SK-N-SH (cell line): ENCODE results near the gene LSM4. TPM values are rescaled to one million over a fixed set of nuclear protein-coding genes. Genes with fewer than 3 reads are reported as not detected.

Experiments
- CTCF ChIA-PET: fragments of 300-600, 350-600 bp; formaldehyde crosslinking; extraction: SDS; loops from one replicate; lab custom pipeline; 2021; lab: Yijun Ruan, JAX
- POLR2A ChIA-PET: fragments of 350-600 bp; sonication (Branson Sonifier 250); formaldehyde crosslinking; extraction: SDS; loops from one replicate; lab custom pipeline; 2020; ENCODE audit warnings: antibody characterized with exemption, inconsistent platforms; lab: Yijun Ruan, JAX
- DNase-seq: peaks from one replicate; pipeline ENCODE4 v3.0.0; 2012
- H2AFZ ChIP-seq: fragments of 200-600 bp; sonication (generic); 2 replicates; pipeline ENCODE4 v1.8.1; 2016; ENCODE audit warnings: antibody characterized with exemption, mild to moderate bottlenecking, low read depth
- H3F3A ChIP-seq: fragments of 200-600 bp; sonication (generic); replicated peaks from 2 replicates; pipeline ENCODE3; 2016; ENCODE audit warnings: antibody characterized with exemption, mild to moderate bottlenecking; ENCODE audit not compliant: insufficient read depth
- H3K27ac ChIP-seq, 2 experiments: fragments of 200-500 bp in 1 of 2; fragments of 200-600 bp in 1 of 2; sonication (Bioruptor generic) in 1 of 2; sonication (generic), shearing (Covaris generic) in 1 of 2; 2 replicates each; pipeline versions ENCODE4 v1.5.1 to v1.6.1; 2014 to 2016; ENCODE audit warnings: low read depth in 2 of 2, inconsistent platforms in 1 of 2, low read length in 1 of 2, mild to moderate bottlenecking in 1 of 2, mixed read lengths in 1 of 2
- H3K27me3 ChIP-seq: fragments of 200-600 bp; sonication (generic), shearing (Covaris generic); 2 replicates; pipeline ENCODE4 v1.6.1; 2016; ENCODE audit warnings: mixed run types; ENCODE audit not compliant: insufficient read depth
- H3K36me3 ChIP-seq, 2 experiments: fragments of 200-500 bp in 1 of 2; fragments of 200-600 bp in 1 of 2; sonication (Bioruptor generic) in 1 of 2; sonication (generic) in 1 of 2; replicated peaks in 1 of 2; 2 replicates each; pipeline versions ENCODE3 to v1.5.1; 2014 to 2016; ENCODE audit warnings: low read length in 1 of 2, mild to moderate bottlenecking in 1 of 2; ENCODE audit not compliant: insufficient read depth in 2 of 2, control insufficient read depth in 1 of 2
- H3K4me1 ChIP-seq, 2 experiments: fragments of 200-500 bp in 1 of 2; fragments of 200-600 bp in 1 of 2; sonication (Bioruptor generic) in 1 of 2; sonication (generic), shearing (Covaris generic) in 1 of 2; 2 replicates each; pipeline versions ENCODE4 v1.5.1 to v1.6.1; 2014 to 2016; ENCODE audit warnings: low read depth in 1 of 2, low read length in 1 of 2, mixed run types in 1 of 2; ENCODE audit not compliant: insufficient read depth in 2 of 2, control insufficient read depth in 1 of 2
- H3K4me2 ChIP-seq: fragments of 200-600 bp; sonication (generic), shearing (Covaris generic); 2 replicates; pipeline ENCODE4 v1.6.1; 2017; ENCODE audit warnings: mixed run types
- H3K4me3 ChIP-seq, 2 experiments: fragments of 200-500 bp in 1 of 2; fragments of 200-600 bp in 1 of 2; sonication (Bioruptor generic) in 1 of 2; sonication (generic), shearing (Covaris generic) in 1 of 2; 2 replicates each; pipeline versions ENCODE4 v1.5.1 to v1.8.1; 2014 to 2016; ENCODE audit warnings: low read depth in 2 of 2, inconsistent platforms in 1 of 2, low read length in 1 of 2, mild to moderate bottlenecking in 1 of 2, mixed read lengths in 1 of 2, moderate library complexity in 1 of 2
- H3K79me2 ChIP-seq: fragments of 200-600 bp; sonication (generic); 2 replicates; pipeline ENCODE4 v1.8.1; 2017; ENCODE audit warnings: mild to moderate bottlenecking; ENCODE audit not compliant: insufficient read depth
- H3K9ac ChIP-seq: fragments of 200-600 bp; sonication (generic); 2 replicates; pipeline ENCODE4 v1.6.1; 2017; ENCODE audit warnings: mixed run types
- H3K9me2 ChIP-seq: fragments of 200-600 bp; sonication (generic); 2 replicates; pipeline ENCODE4 v1.6.1; 2017; ENCODE audit warnings: mixed run types
- H3K9me3 ChIP-seq: fragments of 200-600 bp; sonication (generic); 2 replicates; pipeline ENCODE4 v1.6.1; 2017; ENCODE audit warnings: mixed run types, mild to moderate bottlenecking, moderate library complexity
- H4K20me1 ChIP-seq: fragments of 200-600 bp; sonication (generic); 2 replicates; pipeline ENCODE4 v1.6.1; 2017; ENCODE audit warnings: mild to moderate bottlenecking, mixed run types; ENCODE audit not compliant: insufficient read depth
- CTCF ChIP-seq: fragments of 200-600 bp; sonication (generic); IDR thresholded peaks from 2 replicates; pipeline ENCODE4 v1.6.1; 2017; ENCODE audit warnings: antibody characterized with exemption, mild to moderate bottlenecking, moderate library complexity
- ELF1 ChIP-seq: IDR thresholded peaks from 2 replicates; pipeline ENCODE4 v1.4.0; 2012
- EZH2phosphoT487 ChIP-seq: fragments of 200-600 bp; sonication (generic); IDR thresholded peaks from 2 replicates; pipeline ENCODE4 v1.6.1; 2017; ENCODE audit warnings: low read depth, mixed run types, mild to moderate bottlenecking, antibody characterized with exemption, moderate library complexity, borderline replicate concordance
- GABPA ChIP-seq: IDR thresholded peaks from 2 replicates; pipeline ENCODE4 v1.4.0; 2012; ENCODE audit warnings: low read depth, mild to moderate bottlenecking
- NRF1 ChIP-seq: IDR thresholded peaks from 2 replicates; pipeline ENCODE4 v1.6.1; 2012; ENCODE audit warnings: low read depth, mild to moderate bottlenecking, low read length
- REST ChIP-seq: IDR thresholded peaks from 2 replicates; pipeline ENCODE4 v1.6.1; 2012; ENCODE audit warnings: mild to moderate bottlenecking, low read depth, low read length, moderate library complexity
- TAF1 ChIP-seq: IDR thresholded peaks from 2 replicates; pipeline ENCODE4 v1.6.1; 2012; ENCODE audit warnings: low read depth, mild to moderate bottlenecking, low read length, moderate library complexity, borderline replicate concordance
- USF2 ChIP-seq: fragments of 150-350 bp; IDR thresholded peaks from 2 replicates; pipeline ENCODE4 v1.6.1; 2017; ENCODE audit warnings: antibody characterized with exemption, low read length, low read depth, borderline replicate concordance
- WGBS: methylation state at CpG from one replicate; pipeline ENCODE4 v1.1.6; 2017; ENCODE audit warnings: low lambda C conversion rate; 5-methylcytosine and 5-hydroxymethylcytosine counted together
- polyA plus RNA-seq, 3 experiments: library from polyadenylated mRNA; depleted of rRNA; stranded (reverse); fragments of >200 nt; gene quantifications; 2 replicates each; pipeline ENCODE4 v1.2.3, GENCODE V29; 2012

The LSM4 gene
- polyA plus RNA-seq, 1 of the 3 experiments (the other 2 are of a cell fraction), result 277 TPM

- ChIA-PET POLR2A (interaction anchor here (1.0 to 6.1 kb wide), 10 partner anchors 14 to 110 kb away, joined by 3 to 112 read pairs (median 10); partner anchors contain the start of gene LSM4), CTCF (interaction anchor here (0.6 to 13.0 kb wide), 51 partner anchors 8 to 505 kb away, joined by 3 to 216 read pairs (median 6); partner anchors contain the start of genes LRRC25, LSM4, MPV17L2 and RAB3A)
- Histone ChIP-seq H4K20me1 (peaks cover 66% of the 10 kb centered on the region), H3K9ac (peak overlapping the region; percentile 98), H3F3A (peaks cover 24% of the 10 kb centered on the region), H3K4me1 (peaks cover 16 to 18% of the 10 kb centered on the region in 2 experiments; a peak in 3 of 4 replicates), H3K9me3 (no peaks in the 10 kb centered on the region), H3K27ac (peak overlapping the region; percentile 31 to 97; a peak in 2 of 4 replicates), H3K4me2 (peak overlapping the region; percentile 93), H3K9me2 (no peaks in the 10 kb centered on the region), H3K4me3 (peak overlapping the region; percentile 74 to 92), H3K27me3 (no peaks in the 10 kb centered on the region), H3K79me2 (peaks cover 69% of the 10 kb centered on the region), H3K36me3 (peaks cover 4 to 18% of the 10 kb centered on the region in 2 experiments), H2AFZ (no peak overlapping the region)
- no peak for DNase-seq
- WGBS, result 55% methylated on average over 10 of the region's 10 CpGs
- TF ChIP-seq GABPA, result no peak
- no peak for TF ChIP-seq NRF1
- no peak for TF ChIP-seq EZH2phosphoT487
- no peak for TF ChIP-seq ELF1
- no peak for TF ChIP-seq TAF1
- peak; percentile 53 for TF ChIP-seq CTCF
- TF ChIP-seq REST, result no peak
Observed at GRCh38 chr19:18278521-18279265, 44.2 kb downstream of the LSM4 start.

GRCh38 chr19:18274781-18275356 is 48.0 kb downstream of the LSM4 start:
- Histone ChIP-seq H3K79me2 (peaks cover 62% of the 10 kb centered on the region), H2AFZ (no peak overlapping the region), H3K4me2 (peak overlapping the region; percentile 47), H3K9me2 (no peaks in the 10 kb centered on the region), H3K36me3 (peaks cover 4 to 18% of the 10 kb centered on the region in 2 experiments), H3K4me3 (0 out of 4 replicates have a peak overlapping the region, but pooled peaks of 1 of the 2 experiments have one; percentile 1), H3K9ac (peak overlapping the region; percentile 5; the same call in 1 of the 2 replicates), H3K4me1 (peaks cover 8 to 9% of the 10 kb centered on the region in 2 experiments; a peak in 3 of 4 replicates), H3K27me3 (no peaks in the 10 kb centered on the region), H3K27ac (peak overlapping the region in 1 of 2 experiments; percentile 36; a peak in 2 of 4 replicates), H4K20me1 (peaks cover 90% of the 10 kb centered on the region), H3F3A (peaks cover 32% of the 10 kb centered on the region), H3K9me3 (no peaks in the 10 kb centered on the region)
- 82% methylated on average over 3 of the region's 13 CpGs for WGBS
- ChIA-PET POLR2A (interaction anchor here (0.7 to 2.1 kb wide), 6 partner anchors 21 to 249 kb away, joined by 3 to 6 read pairs (median 4); partner anchors contain the start of gene LSM4), CTCF (interaction anchor here (0.8 to 13.0 kb wide), 6 partner anchors 19 to 113 kb away, joined by 3 to 216 read pairs (median 4); partner anchors contain the start of gene LSM4)
- no peak for DNase-seq
- TF ChIP-seq USF2 (no peak), CTCF (no peak), ELF1 (peak; percentile 46; the same call in 1 of the 2 replicates), REST (0 out of 2 replicates have a peak, but pooled peaks have one; percentile 53)
